ENCODE results near the gene PLXNA2.

Gene PLXNA2

GRCh38 chr1:208202333-208202995 lies 41.7 kb downstream of the PLXNA2 start:
- no peak for DNase-seq

DNA sequence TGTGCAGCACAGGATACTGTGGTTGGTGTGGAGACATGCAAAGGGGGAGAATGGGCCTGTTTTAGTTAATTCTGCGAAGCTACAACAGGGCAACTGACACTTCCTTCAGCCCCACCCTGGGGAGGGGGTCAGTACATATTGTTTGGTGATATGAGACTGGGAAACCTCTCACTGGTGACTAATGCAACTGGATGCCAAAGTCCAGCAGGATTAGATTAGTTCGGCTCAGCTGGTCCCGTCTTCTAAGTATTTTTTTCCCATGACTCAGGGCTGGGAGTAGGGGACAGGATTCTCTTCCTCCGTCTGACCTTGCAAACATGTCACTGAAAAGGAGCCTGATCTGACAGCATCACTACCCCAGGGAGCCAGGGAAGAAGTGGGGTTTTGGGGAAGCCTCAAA lies 43.0 kb downstream of the PLXNA2 start:
- no peak for DNase-seq

DNA sequence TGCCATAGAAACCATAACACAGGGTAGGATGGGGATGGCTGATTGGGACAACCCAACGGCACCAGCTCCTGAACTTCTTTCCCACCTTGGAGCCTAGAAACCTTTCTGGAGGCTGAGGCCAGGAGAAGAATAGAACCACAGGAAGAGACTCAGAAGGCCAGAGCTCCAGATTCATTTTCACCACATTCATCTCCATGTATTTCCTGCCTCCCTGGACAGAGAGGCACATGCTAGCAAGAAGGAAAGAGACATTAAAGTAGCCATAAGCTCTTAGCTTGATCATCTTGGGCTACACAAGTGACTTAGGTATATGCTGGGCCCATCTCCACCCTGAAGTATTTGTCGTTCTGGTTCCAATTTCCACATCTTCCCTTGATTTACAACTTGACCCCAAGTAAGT lies 44.1 kb downstream of the PLXNA2 start:
- DNase-seq: no peak

DNA sequence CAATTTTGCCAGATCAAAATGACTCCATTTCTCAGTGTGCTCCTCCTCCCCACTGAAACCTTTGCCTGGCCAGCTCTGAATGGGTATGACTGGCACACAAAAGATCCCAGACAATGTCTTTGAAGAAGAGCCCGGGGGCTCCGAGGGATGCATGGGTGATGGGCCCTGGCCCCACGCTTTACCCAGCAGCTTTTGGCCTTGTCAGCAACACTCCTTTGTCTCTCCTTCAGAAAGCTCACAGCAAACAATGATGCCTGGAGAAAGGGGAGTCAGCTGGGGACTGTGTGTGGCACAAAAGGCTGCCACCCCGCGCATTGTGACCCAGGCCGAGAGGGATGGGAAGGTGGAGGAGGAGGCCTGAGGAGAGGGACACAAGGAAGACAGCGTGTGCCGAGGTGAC lies 45.9 kb downstream of the PLXNA2 start:
- no peak for DNase-seq

DNA sequence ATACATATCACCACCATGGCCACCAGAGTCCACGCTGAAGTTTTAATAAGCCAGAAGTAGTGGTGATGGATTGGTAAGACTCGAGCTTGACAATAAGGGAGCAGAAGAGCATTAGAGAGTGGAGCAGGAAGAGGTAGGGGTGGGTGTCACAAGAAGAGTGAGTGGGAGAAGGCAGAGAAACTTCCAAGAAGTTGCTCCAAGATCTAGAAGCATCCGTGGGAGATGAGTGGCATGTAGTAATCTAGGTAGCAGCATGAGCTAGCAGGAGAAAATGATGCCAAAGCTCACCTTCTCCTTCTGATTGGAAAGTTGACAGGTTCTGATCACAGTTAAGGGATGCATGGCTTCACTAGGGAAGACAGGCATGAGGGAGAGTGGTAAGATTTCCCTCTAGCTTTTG lies 49.2 kb downstream of the PLXNA2 start:
- no peak for DNase-seq

- no peak for DNase-seq
Observed at GRCh38 chr1:208192995-208193394, 51.2 kb downstream of the PLXNA2 start.

DNA sequence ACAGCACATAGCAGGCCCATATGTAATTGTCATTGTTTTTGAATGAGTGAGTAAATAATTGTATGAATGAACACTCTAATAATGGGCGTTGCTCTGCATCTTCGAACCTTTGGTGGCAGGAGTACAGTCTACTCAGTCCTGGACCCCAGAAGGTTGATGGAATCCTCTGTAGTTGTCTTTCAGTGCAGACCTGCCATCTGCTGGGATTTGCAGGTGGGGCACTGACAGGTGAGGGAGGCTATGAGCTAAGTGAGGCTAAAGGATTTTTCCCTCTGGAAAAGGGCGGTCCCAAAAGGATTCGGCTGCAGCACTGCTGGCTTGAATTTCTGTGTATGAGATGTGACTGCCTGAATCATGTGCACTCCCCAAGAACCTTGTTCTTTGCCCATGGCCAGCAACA lies 53.4 kb downstream of the PLXNA2 start:
- no peak for DNase-seq

GRCh38 chr1:208189716-208190115 lies 54.5 kb downstream of the PLXNA2 start:
- DNase-seq: no peak

GRCh38 chr1:208189183-208189582 lies 55.0 kb downstream of the PLXNA2 start:
- no peak for DNase-seq

DNA sequence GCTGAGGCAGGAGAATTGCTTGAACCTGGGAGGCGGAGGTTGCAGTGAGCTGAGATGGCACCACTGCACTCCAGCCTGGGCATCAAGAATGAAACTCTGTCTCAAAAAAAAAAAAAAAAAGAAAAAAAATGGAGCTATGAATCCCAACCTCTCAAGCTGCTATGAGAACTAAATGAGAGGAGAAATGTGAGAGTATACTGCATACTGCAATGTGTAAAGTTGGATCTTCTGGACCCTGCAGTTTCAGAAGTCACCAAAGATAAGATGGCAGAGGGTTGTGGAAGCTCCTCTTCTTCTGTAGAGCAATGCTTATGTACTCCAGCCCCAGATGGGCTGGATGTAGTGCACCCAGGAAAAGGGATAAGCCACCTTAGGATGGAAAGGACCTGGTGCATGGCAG lies 55.6 kb downstream of the PLXNA2 start:
- no peak for DNase-seq

- no peak for DNase-seq
Observed at GRCh38 chr1:208187499-208188041, 56.6 kb downstream of the PLXNA2 start.

DNA sequence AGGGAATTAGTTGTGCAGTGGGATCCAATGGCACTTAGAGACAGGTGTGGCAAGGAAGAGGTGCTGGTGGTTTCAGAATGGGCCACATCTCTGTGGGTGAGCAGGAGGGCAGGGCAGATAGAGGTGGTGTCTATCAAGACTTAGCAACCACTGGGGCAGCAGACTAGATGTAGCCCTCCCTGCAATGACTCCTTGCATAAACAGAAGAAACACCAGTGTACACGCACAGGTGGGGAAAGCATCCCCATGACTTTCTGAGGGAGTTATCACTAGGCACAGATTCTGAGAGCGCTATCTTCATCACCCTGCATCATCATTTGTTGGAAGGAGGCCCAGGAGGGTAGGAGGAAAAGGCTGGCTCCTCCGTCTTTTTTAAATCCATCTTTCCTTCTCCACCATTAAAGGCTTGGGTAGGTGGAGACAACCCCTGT lies 58.4 kb downstream of the PLXNA2 start:
- DNase-seq: no peak

GRCh38 chr1:208184966-208185654 lies 59.1 kb downstream of the PLXNA2 start:
- no peak for DNase-seq

DNA sequence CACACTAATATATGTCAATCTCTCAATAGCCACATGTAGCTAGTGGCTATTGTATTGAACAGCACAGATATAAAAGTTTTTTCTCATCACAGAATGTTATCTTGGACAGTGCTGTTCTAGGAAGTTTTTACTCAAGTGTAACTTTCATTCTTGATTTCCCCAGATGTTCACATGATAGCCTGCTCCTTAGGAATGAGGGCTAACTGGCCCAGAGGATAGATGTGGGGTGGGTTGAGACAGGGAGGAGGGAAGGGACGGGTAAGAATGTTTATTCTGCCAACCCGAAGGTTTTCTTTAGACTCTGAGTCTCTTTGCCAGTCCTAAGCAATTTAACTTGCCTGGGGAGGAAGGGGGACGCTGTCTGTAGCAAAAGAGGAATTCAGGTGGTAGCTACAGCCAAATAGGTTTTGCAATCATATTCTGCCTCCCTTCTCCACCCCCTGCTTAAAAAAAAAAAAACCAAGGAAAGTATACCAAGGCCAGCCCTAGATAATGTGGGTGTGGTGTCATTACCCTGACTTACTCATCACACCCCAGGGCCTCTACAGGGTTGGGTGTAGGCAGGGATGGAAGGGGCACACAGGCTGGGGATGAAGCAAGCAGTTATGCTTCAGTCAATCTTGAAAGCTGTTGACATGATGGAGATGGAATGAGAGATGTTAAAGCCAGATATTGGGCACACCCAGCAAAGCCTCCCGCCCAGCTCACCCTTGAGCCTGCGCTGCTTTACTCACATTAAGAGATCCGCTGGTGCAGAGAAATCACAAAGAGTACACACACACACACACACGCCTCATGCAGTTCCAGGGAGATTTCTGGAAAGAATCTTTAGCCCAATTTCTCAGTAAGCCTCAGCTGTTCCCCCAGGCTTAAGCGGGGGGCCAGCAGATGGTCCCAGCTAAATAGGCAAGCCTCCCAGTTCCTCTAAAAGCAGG lies 59.9 kb downstream of the PLXNA2 start:
- no peak for DNase-seq

- DNase-seq: no peak
Observed at GRCh38 chr1:208182880-208183645, 61.1 kb downstream of the PLXNA2 start.

DNA sequence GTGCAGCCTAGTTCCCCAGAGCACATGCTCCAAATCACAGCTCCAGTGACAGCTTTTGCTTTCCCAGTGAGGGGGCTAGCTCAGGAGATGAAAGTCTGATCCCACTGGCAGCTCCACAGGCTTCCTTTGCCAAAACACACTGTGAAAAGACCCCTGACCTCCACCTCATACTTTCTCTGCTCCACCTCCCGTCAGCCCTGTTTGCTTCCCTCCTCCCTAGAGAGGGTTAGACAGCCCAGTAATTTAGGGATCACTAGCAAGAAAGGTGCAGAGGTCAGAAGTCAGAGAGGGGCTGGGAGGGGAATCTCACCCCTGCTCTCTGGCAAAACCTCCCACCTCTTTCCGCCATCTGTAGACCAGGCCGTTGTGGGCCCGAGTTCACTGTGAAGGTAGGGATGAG lies 62.8 kb downstream of the PLXNA2 start:
- DNase-seq: no peak

DNA sequence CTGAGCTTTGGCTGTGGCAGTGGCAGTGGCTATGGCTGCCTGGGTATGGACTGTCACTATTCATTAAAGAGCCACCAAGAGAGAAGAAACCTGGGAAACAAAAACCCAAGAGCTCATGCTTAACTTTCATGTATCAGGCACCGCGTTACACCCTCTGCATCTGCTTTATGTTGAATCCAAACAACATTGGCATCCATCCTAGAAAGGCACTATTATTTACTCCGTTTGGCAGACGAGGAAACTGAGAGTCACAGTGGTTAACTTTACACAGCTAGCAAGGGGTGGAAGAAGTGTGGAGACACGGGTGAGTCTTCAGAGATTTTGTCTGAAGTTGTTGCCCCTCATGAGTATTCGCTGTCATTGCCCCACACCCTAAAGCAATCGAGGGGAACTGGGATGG lies 63.8 kb downstream of the PLXNA2 start:
- DNase-seq: no peak

- DNase-seq: no peak
Observed at GRCh38 chr1:208179961-208180409, 64.2 kb downstream of the PLXNA2 start.

- DNase-seq: no peak
Observed at GRCh38 chr1:208179263-208179816, 64.8 kb downstream of the PLXNA2 start.

- no peak for DNase-seq
Observed at GRCh38 chr1:208178091-208178529, 66.1 kb downstream of the PLXNA2 start.

DNA sequence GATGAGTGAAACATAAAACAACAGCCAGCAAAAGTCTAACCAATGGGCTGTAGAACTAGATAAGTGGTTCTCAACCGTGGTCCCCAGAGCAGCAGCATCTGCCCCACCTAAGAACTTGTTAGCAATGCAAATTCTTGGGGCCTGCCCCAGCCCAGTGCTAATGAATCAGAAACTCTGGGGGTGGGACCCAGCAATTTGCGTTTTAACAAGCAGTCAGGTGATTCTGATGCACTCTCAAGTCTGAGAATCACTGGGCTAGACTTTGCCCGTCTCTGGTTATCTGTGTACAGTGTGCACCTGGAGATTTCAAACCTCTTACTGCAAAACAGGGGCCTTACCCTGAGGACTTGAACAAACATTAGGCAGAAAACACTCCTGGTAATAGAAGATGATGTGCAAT lies 66.5 kb downstream of the PLXNA2 start:
- DNase-seq: no peak

- DNase-seq: no peak
Observed at GRCh38 chr1:208176649-208177048, 67.5 kb downstream of the PLXNA2 start.

Measured in stimulated activated CD4-positive, alpha-beta T cell treated with anti-CD3 and anti-CD28 coated beads, Interleukin-2, amount 100 ng/mL, for 24 hours (primary cell).